ENCODE data around the gene CRYGA.

DNA sequence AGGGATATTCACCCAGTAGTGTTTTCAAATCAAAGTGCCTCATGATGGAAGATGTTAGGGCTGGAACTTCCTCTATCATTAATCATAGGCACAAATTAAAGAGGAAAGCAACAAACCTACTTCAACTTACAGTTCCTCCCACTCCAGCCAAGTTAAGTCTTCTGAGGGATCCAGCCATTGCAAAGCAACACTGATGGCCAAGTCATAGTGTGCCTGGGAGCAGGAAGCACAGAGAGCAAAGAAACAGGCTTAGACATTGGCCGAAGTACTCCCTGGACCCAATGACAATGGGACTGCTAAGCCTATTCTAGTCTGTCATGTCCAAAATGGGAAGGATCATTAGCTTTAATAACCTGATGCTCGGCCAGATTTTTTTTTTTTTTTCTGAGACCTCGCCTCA, 19.4 kb upstream of the CRYGA start:
- TF ChIP-seq, protein P1, sequence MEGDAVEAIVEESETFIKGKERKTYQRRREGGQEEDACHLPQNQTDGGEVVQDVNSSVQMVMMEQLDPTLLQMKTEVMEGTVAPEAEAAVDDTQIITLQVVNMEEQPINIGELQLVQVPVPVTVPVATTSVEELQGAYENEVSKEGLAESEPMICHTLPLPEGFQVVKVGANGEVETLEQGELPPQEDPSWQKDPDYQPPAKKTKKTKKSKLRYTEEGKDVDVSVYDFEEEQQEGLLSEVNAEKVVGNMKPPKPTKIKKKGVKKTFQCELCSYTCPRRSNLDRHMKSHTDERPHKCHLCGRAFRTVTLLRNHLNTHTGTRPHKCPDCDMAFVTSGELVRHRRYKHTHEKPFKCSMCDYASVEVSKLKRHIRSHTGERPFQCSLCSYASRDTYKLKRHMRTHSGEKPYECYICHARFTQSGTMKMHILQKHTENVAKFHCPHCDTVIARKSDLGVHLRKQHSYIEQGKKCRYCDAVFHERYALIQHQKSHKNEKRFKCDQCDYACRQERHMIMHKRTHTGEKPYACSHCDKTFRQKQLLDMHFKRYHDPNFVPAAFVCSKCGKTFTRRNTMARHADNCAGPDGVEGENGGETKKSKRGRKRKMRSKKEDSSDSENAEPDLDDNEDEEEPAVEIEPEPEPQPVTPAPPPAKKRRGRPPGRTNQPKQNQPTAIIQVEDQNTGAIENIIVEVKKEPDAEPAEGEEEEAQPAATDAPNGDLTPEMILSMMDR (IDR thresholded peaks at IDR 0.05), result no peak
- TF ChIP-seq, protein P2, sequence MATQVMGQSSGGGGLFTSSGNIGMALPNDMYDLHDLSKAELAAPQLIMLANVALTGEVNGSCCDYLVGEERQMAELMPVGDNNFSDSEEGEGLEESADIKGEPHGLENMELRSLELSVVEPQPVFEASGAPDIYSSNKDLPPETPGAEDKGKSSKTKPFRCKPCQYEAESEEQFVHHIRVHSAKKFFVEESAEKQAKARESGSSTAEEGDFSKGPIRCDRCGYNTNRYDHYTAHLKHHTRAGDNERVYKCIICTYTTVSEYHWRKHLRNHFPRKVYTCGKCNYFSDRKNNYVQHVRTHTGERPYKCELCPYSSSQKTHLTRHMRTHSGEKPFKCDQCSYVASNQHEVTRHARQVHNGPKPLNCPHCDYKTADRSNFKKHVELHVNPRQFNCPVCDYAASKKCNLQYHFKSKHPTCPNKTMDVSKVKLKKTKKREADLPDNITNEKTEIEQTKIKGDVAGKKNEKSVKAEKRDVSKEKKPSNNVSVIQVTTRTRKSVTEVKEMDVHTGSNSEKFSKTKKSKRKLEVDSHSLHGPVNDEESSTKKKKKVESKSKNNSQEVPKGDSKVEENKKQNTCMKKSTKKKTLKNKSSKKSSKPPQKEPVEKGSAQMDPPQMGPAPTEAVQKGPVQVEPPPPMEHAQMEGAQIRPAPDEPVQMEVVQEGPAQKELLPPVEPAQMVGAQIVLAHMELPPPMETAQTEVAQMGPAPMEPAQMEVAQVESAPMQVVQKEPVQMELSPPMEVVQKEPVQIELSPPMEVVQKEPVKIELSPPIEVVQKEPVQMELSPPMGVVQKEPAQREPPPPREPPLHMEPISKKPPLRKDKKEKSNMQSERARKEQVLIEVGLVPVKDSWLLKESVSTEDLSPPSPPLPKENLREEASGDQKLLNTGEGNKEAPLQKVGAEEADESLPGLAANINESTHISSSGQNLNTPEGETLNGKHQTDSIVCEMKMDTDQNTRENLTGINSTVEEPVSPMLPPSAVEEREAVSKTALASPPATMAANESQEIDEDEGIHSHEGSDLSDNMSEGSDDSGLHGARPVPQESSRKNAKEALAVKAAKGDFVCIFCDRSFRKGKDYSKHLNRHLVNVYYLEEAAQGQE (IDR thresholded peaks at IDR 0.05; ENCODE audit: insufficient read depth in 1 of 2, low read depth in 2 of 2, low read length in 1 of 2), result no peak
- TF ChIP-seq POLR2AphosphoS5 (IDR thresholded peaks at IDR 0.05; ENCODE audit: low read depth, low read length) (no peak), TCF7L2 (IDR thresholded peaks at IDR 0.05; ENCODE audit: low read depth, low read length) (no peak), SIN3A (IDR thresholded peaks at IDR 0.05; ENCODE audit: borderline replicate concordance, insufficient read depth, low read depth, low read length) (no peak)

Measured in Panc1 (cell line).